GM23248 (cell line): Measurements from ENCODE around the gene CEACAM19. TPM values are rescaled to one million over a fixed set of nuclear protein-coding genes. Genes with fewer than 3 reads are reported as not detected.

ENCODE experiments used
- DNase-seq: peaks from one replicate; pipeline ENCODE4 v3.0.0-alpha.2; 2015
- H2AFZ ChIP-seq: fragments of 200-600 bp; sonication (generic); 2 replicates; pipeline ENCODE4 v1.6.1; 2016; ENCODE audit warnings: antibody characterized with exemption
- H3F3A ChIP-seq: fragments of 200-600 bp; sonication (generic); 2 replicates; pipeline ENCODE4 v1.6.1; 2016; ENCODE audit warnings: mild to moderate bottlenecking, antibody characterized with exemption, mixed run types; ENCODE audit not compliant: insufficient read depth
- H3K27ac ChIP-seq: fragments of 200-600 bp; sonication (generic); 2 replicates; pipeline ENCODE4 v1.5.1; 2016; ENCODE audit warnings: mild to moderate bottlenecking
- H3K27me3 ChIP-seq: fragments of 200-600 bp; sonication (generic); replicated peaks from 2 replicates; pipeline ENCODE4 v1.6.1; 2016; ENCODE audit warnings: mild to moderate bottlenecking; ENCODE audit not compliant: insufficient read depth
- H3K36me3 ChIP-seq: fragments of 200-600 bp; sonication (generic); 2 replicates; pipeline ENCODE4 v1.6.1; 2016; ENCODE audit warnings: low read depth, mild to moderate bottlenecking
- H3K4me1 ChIP-seq: fragments of 200-600 bp; sonication (generic); 2 replicates; pipeline ENCODE4 v1.6.1; 2016; ENCODE audit warnings: mild to moderate bottlenecking; ENCODE audit not compliant: insufficient read depth
- H3K4me2 ChIP-seq: fragments of 200-600 bp; sonication (generic); one replicate; pipeline ENCODE4 v1.6.1; 2016; ENCODE audit warnings: mild to moderate bottlenecking; ENCODE audit not compliant: unreplicated experiment
- H3K4me3 ChIP-seq: fragments of 200-600 bp; sonication (generic); 2 replicates; pipeline ENCODE4 v1.5.1; 2016; ENCODE audit warnings: mild to moderate bottlenecking
- H3K79me2 ChIP-seq: fragments of 200-600 bp; sonication (generic); 2 replicates; pipeline ENCODE4 v1.6.1; 2016; ENCODE audit warnings: mild to moderate bottlenecking; ENCODE audit not compliant: insufficient read depth
- H3K9ac ChIP-seq: fragments of 200-600 bp; sonication (generic); 2 replicates; pipeline ENCODE4 v1.6.1; 2016; ENCODE audit warnings: mild to moderate bottlenecking
- H3K9me2 ChIP-seq: fragments of 200-600 bp; sonication (generic); 2 replicates; pipeline ENCODE4 v1.6.1; 2016; ENCODE audit warnings: mixed run types, mild to moderate bottlenecking, moderate library complexity; ENCODE audit not compliant: insufficient read depth
- H3K9me3 ChIP-seq: fragments of 200-600 bp; sonication (generic); one replicate; pipeline ENCODE4 v1.6.1; 2017; ENCODE audit warnings: low read depth
- H4K20me1 ChIP-seq: fragments of 200-600 bp; sonication (generic); 2 replicates; pipeline ENCODE4 v1.6.0; 2016; ENCODE audit not compliant: insufficient read depth
- EZH2 ChIP-seq: fragments of 200-600 bp; sonication (generic); IDR thresholded peaks from 2 replicates; pipeline ENCODE4 v1.6.1; 2018; ENCODE audit warnings: antibody characterized with exemption, mild to moderate bottlenecking; ENCODE audit not compliant: insufficient read depth, poor library complexity, severe bottlenecking
- EZH2phosphoT487 ChIP-seq: fragments of 200-600 bp; sonication (generic); IDR thresholded peaks from 2 replicates; pipeline ENCODE4 v1.6.1; 2018; ENCODE audit warnings: antibody characterized with exemption, moderate library complexity, mild to moderate bottlenecking, low read depth; ENCODE audit not compliant: insufficient read depth
- WGBS, 2 experiments: methylation state at CpG; one replicate each; pipeline ENCODE4 v1.1.6; 2015 to 2017; ENCODE audit warnings: low lambda C conversion rate in 2 of 2, low coverage in 1 of 2; ENCODE audit errors: missing lambda C conversion rate in 2 of 2; 5-methylcytosine and 5-hydroxymethylcytosine counted together
- in situ Hi-C: fragments of 300-500 bp; cut with MboI; formaldehyde crosslinking; loops from 2 replicates; pipeline ENCODE4 v1.15.0; 2020
- polyA plus RNA-seq: library from polyadenylated mRNA; unstranded; fragments of >200 nt; fragmentation: Nextera tagmentation; extraction: Ambion mirVana; gene quantifications from 2 replicates; pipeline ENCODE4 v1.2.1, GENCODE V29; 2016
- total RNA-seq: library from RNA; depleted of rRNA; stranded (reverse); fragments of >200 nt; shearing (Covaris generic); gene quantifications from 2 replicates; pipeline ENCODE4 v1.2.3, GENCODE V29; 2014

CEACAM19 gene
- total and polyA plus RNA-seq, 2 experiments from 2014 or later, result 1.7 to 1.9 TPM

- H4K20me1 ChIP-seq, result no peaks in the 10 kb centered on the region
- DNase-seq, result peak; percentile 67
- no peak for TF ChIP-seq EZH2
- peaks cover 15% of the 10 kb centered on the region for H3F3A ChIP-seq
- H3K4me2 ChIP-seq, result peak overlapping the region; percentile 89
- peaks cover 30% of the 10 kb centered on the region for H3K4me1 ChIP-seq
- H3K9me3 ChIP-seq, result no peaks in the 10 kb centered on the region
- no peaks in the 10 kb centered on the region; the same call in 1 of the 2 replicates for H3K36me3 ChIP-seq
- in situ Hi-C loops, result no loop called here
- H3K27me3 ChIP-seq, result no peaks in the 10 kb centered on the region
- H3K79me2 ChIP-seq, result peaks cover 50% of the 10 kb centered on the region
- H3K9me2 ChIP-seq, result no peaks in the 10 kb centered on the region
- peak overlapping the region; percentile 93 for H3K4me3 ChIP-seq
- peak overlapping the region; percentile 89 for H2AFZ ChIP-seq
- WGBS, 2 experiments, result 2 to 3% methylated on average over 13 of the region's 13 CpGs
- peak overlapping the region; percentile 88 for H3K9ac ChIP-seq
- H3K27ac ChIP-seq, result peak overlapping the region; percentile 63
Observed at GRCh38 chr19:44644402-44645016, 26.8 kb upstream of the CEACAM19 start.

DNA sequence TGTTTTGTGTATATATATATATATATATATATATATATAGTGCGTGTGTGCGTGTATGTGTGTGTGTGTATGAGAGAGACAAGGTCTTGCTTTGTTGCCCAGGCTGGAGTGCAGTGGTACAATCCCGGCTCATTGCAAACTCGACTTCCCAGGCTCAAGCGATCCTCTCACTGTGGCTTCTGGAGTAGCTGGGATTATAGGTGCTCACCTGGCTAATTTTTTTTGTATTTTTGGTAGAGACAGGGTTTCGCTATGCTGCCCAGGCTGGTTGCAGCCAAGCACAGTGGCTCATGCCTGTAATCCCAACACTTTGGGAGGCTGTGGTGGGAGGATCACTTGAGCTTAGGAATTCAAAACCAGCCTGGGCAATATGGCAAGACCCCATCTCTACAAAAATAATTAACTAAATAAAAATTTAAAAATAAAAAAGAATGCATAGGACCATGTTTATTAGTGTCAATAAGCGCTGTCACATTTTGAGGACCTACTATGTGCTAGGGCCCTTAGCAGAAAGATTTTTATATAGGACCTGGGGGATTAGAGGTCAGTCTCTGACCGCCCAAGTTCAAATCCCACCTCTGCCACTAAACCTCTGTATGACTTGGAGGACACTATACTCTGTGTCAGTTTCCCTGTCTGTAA, 25.8 kb upstream of the CEACAM19 start:
- H3K9me3 ChIP-seq, result no peaks in the 10 kb centered on the region
- H3K27ac ChIP-seq, result no peak overlapping the region
- no peak overlapping the region for H3K9ac ChIP-seq
- H3K4me1 ChIP-seq, result peaks cover 28% of the 10 kb centered on the region
- H3K4me2 ChIP-seq, result peak overlapping the region; percentile 45
- H3K36me3 ChIP-seq, result peaks cover 7% of the 10 kb centered on the region; the same call in 1 of the 2 replicates
- no peak overlapping the region for H2AFZ ChIP-seq
- DNase-seq, result peak; percentile 22
- no peaks in the 10 kb centered on the region for H3K9me2 ChIP-seq
- peak overlapping the region; percentile 49 for H3K4me3 ChIP-seq
- no peaks in the 10 kb centered on the region for H3K27me3 ChIP-seq
- H3K79me2 ChIP-seq, result peaks cover 59% of the 10 kb centered on the region
- no peaks in the 10 kb centered on the region for H4K20me1 ChIP-seq
- peaks cover 15% of the 10 kb centered on the region for H3F3A ChIP-seq
- WGBS, 2 experiments, result 96% methylated on average over 8 of the region's 8 CpGs
- TF ChIP-seq EZH2phosphoT487 (no peak), EZH2 (no peak)
- in situ Hi-C loops, result no loop called here

DNA sequence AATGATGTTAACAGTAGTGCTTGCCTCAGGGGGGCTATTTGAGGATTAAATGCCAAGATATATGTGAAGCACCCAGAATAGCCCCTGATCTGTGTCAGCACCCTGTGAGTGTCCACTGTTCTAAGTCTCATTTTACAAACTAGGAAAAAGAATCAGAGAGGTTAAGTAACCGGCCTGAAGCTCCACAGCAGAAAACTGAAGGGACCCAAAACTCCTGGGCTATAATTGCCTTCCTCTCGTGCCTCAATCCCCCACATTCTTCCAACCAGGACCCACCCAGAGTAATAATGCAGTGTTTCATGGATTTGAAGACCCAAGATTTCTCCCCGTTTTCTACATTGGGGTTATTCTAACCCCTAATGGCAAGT, 25.2 kb upstream of the CEACAM19 start:
- WGBS, 2 experiments, result 83 to 85% methylated on average over 3 of the region's 3 CpGs
- Histone ChIP-seq H2AFZ (no peak overlapping the region), H3K27me3 (no peaks in the 10 kb centered on the region), H3K9ac (no peak overlapping the region), H3K27ac (no peak overlapping the region), H4K20me1 (no peaks in the 10 kb centered on the region), H3K9me2 (no peaks in the 10 kb centered on the region), H3K4me3 (peak overlapping the region; percentile 49), H3K36me3 (peaks cover 12% of the 10 kb centered on the region; the same call in 1 of the 2 replicates), H3K79me2 (peaks cover 62% of the 10 kb centered on the region), H3K4me1 (peaks cover 23% of the 10 kb centered on the region), H3K4me2 (peak overlapping the region; percentile 45), H3F3A (peaks cover 12% of the 10 kb centered on the region), H3K9me3 (no peaks in the 10 kb centered on the region)
- in situ Hi-C loops, result no loop called here
- no peak for DNase-seq
- no peak for TF ChIP-seq EZH2phosphoT487
- no peak for TF ChIP-seq EZH2

DNA sequence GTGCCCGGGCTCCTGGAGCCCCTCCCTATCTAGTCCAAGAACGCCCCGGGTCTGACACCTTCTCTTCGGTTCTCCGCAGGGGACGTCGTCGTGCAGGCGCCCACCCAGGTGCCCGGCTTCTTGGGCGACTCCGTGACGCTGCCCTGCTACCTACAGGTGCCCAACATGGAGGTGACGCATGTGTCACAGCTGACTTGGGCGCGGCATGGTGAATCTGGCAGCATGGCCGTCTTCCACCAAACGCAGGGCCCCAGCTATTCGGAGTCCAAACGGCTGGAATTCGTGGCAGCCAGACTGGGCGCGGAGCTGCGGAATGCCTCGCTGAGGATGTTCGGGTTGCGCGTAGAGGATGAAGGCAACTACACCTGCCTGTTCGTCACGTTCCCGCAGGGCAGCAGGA, 24.1 kb upstream of the CEACAM19 start:
- Histone ChIP-seq H3K79me2 (peaks cover 73% of the 10 kb centered on the region), H3K27me3 (no peaks in the 10 kb centered on the region), H3K9me3 (no peaks in the 10 kb centered on the region), H3K36me3 (peaks cover 21% of the 10 kb centered on the region; the same call in 1 of the 2 replicates), H3K9me2 (no peaks in the 10 kb centered on the region), H3K4me3 (no peak overlapping the region), H3K27ac (no peak overlapping the region), H3K4me2 (no peak overlapping the region), H4K20me1 (no peaks in the 10 kb centered on the region), H3K4me1 (peaks cover 20% of the 10 kb centered on the region), H2AFZ (no peak overlapping the region), H3K9ac (no peak overlapping the region), H3F3A (peaks cover 9% of the 10 kb centered on the region)
- WGBS, 2 experiments, result 85 to 89% methylated on average over 30 to 31 of the region's 31 CpGs
- in situ Hi-C loops, result no loop called here
- TF ChIP-seq EZH2phosphoT487 (no peak), EZH2 (no peak)
- no peak for DNase-seq
